COLO668 (cell line): Measurements from ENCODE around the gene KCNJ18.
"Not testable (repeated sequence)": the region's sequence is repeated elsewhere in the genome, so short reads cannot be mapped to it uniquely, and the experiment has no call there.

Experiments
- DNase-seq: peaks from one replicate; lab custom pipeline; 2025; ENCODE audit not compliant: unreplicated experiment; lab: John Stamatoyannopoulos, UW

The KCNJ18 gene

GRCh38 chr17:21720566-21720965, 28.2 kb downstream of the KCNJ18 start:
- not testable (repeated sequence) for DNase-seq

GRCh38 chr17:21722268-21722667, 29.9 kb downstream of the KCNJ18 start:
- not testable (repeated sequence) for DNase-seq

- not testable (repeated sequence) for DNase-seq
These were observed 32.1 kb downstream of the KCNJ18 start for GRCh38 chr17:21724216-21725006.

- DNase-seq, result not testable (repeated sequence)
These were observed 38.8 kb downstream of the KCNJ18 start for GRCh38 chr17:21731076-21731475.

- not testable (repeated sequence) for DNase-seq
These were observed 41.6 kb downstream of the KCNJ18 start for GRCh38 chr17:21733931-21734330.

- DNase-seq, result not testable (repeated sequence)
These were observed 43.5 kb downstream of the KCNJ18 start for GRCh38 chr17:21735814-21736213.

GRCh38 chr17:21737015-21737580, 44.8 kb downstream of the KCNJ18 start:
- not testable (repeated sequence) for DNase-seq

- DNase-seq, result not testable (repeated sequence)
These were observed 45.9 kb downstream of the KCNJ18 start for GRCh38 chr17:21738241-21738640.

- not testable (repeated sequence) for DNase-seq
These were observed 46.7 kb downstream of the KCNJ18 start for GRCh38 chr17:21738877-21739474.

GRCh38 chr17:21739485-21739884, 47.2 kb downstream of the KCNJ18 start:
- not testable (repeated sequence) for DNase-seq

GRCh38 chr17:21740836-21741235, 48.5 kb downstream of the KCNJ18 start:
- DNase-seq, result not testable (repeated sequence)

- not testable (repeated sequence) for DNase-seq
These were observed 49.2 kb downstream of the KCNJ18 start for GRCh38 chr17:21741520-21741919.

GRCh38 chr17:21742326-21742725, 50.0 kb downstream of the KCNJ18 start:
- DNase-seq, result no peak

- not testable (repeated sequence) for DNase-seq
These were observed 51.8 kb downstream of the KCNJ18 start for GRCh38 chr17:21744151-21744550.

GRCh38 chr17:21744621-21745020, 52.3 kb downstream of the KCNJ18 start:
- not testable (repeated sequence) for DNase-seq

GRCh38 chr17:21745385-21746054, 53.2 kb downstream of the KCNJ18 start:
- DNase-seq, result not testable (repeated sequence)

GRCh38 chr17:21746415-21746814, 54.1 kb downstream of the KCNJ18 start:
- not testable (repeated sequence) for DNase-seq

- DNase-seq, result not testable (repeated sequence)
These were observed 55.0 kb downstream of the KCNJ18 start for GRCh38 chr17:21747195-21747915.

- DNase-seq, result not testable (repeated sequence)
These were observed 56.4 kb downstream of the KCNJ18 start for GRCh38 chr17:21748686-21749085.

GRCh38 chr17:21749696-21750531, 57.6 kb downstream of the KCNJ18 start:
- DNase-seq, result not testable (repeated sequence)
